ENCODE measurements around the gene STAC3.

The STAC3 gene

GRCh38 chr12:57210461-57210860 is 40.5 kb downstream of the STAC3 start:
- no peak overlapping the region for H3K4me3 ChIP-seq (ENCODE audit: low read depth, low read length)
- H3K36me3 ChIP-seq (ENCODE audit: control insufficient read depth, insufficient read depth, low read length): peaks cover 64% of the 10 kb centered on the region
- H3K4me1 ChIP-seq (ENCODE audit: control insufficient read depth, insufficient read depth, low read length): peaks cover 10% of the 10 kb centered on the region
- H3K27me3 ChIP-seq (ENCODE audit: control insufficient read depth, insufficient read depth, low read length): peaks cover 19% of the 10 kb centered on the region
- no peaks in the 10 kb centered on the region for H3K9me3 ChIP-seq (ENCODE audit: control insufficient read depth, insufficient read depth, low read length)
- no peak overlapping the region for H3K9ac ChIP-seq (ENCODE audit: low read depth, low read length)

- Histone ChIP-seq H3K9me3 (ENCODE audit: control insufficient read depth, insufficient read depth, low read length) (no peaks in the 10 kb centered on the region), H3K9ac (ENCODE audit: low read depth, low read length) (no peak overlapping the region), H3K4me3 (ENCODE audit: low read depth, low read length) (no peak overlapping the region), H3K27me3 (ENCODE audit: control insufficient read depth, insufficient read depth, low read length) (peaks cover 14% of the 10 kb centered on the region), H3K4me1 (ENCODE audit: control insufficient read depth, insufficient read depth, low read length) (peaks cover 9% of the 10 kb centered on the region), H3K36me3 (ENCODE audit: control insufficient read depth, insufficient read depth, low read length) (peaks cover 70% of the 10 kb centered on the region)
Observed at GRCh38 chr12:57209916-57210315, 41.1 kb downstream of the STAC3 start.

- no peak overlapping the region for H3K9ac ChIP-seq (ENCODE audit: low read depth, low read length)
- no peaks in the 10 kb centered on the region for H3K9me3 ChIP-seq (ENCODE audit: control insufficient read depth, insufficient read depth, low read length)
- no peak overlapping the region for H3K4me3 ChIP-seq (ENCODE audit: low read depth, low read length)
- H3K36me3 ChIP-seq (ENCODE audit: control insufficient read depth, insufficient read depth, low read length): peaks cover 81% of the 10 kb centered on the region
- peaks cover 4% of the 10 kb centered on the region for H3K27me3 ChIP-seq (ENCODE audit: control insufficient read depth, insufficient read depth, low read length)
- H3K4me1 ChIP-seq (ENCODE audit: control insufficient read depth, insufficient read depth, low read length): peaks cover 4% of the 10 kb centered on the region
Observed at GRCh38 chr12:57208631-57209282, 42.2 kb downstream of the STAC3 start.

GRCh38 chr12:57207731-57208630 is 43.0 kb downstream of the STAC3 start:
- Histone ChIP-seq H3K4me1 (ENCODE audit: control insufficient read depth, insufficient read depth, low read length) (no peaks in the 10 kb centered on the region), H3K9ac (ENCODE audit: low read depth, low read length) (no peak overlapping the region), H3K27me3 (ENCODE audit: control insufficient read depth, insufficient read depth, low read length) (no peaks in the 10 kb centered on the region), H3K36me3 (ENCODE audit: control insufficient read depth, insufficient read depth, low read length) (peaks cover 89% of the 10 kb centered on the region), H3K9me3 (ENCODE audit: control insufficient read depth, insufficient read depth, low read length) (no peaks in the 10 kb centered on the region), H3K4me3 (ENCODE audit: low read depth, low read length) (no peak overlapping the region)

- Histone ChIP-seq H3K9me3 (ENCODE audit: control insufficient read depth, insufficient read depth, low read length) (no peaks in the 10 kb centered on the region), H3K36me3 (ENCODE audit: control insufficient read depth, insufficient read depth, low read length) (peaks cover 91% of the 10 kb centered on the region), H3K9ac (ENCODE audit: low read depth, low read length) (no peak overlapping the region), H3K4me3 (ENCODE audit: low read depth, low read length) (no peak overlapping the region), H3K27me3 (ENCODE audit: control insufficient read depth, insufficient read depth, low read length) (no peaks in the 10 kb centered on the region), H3K4me1 (ENCODE audit: control insufficient read depth, insufficient read depth, low read length) (no peaks in the 10 kb centered on the region)
Observed at GRCh38 chr12:57205931-57206330, 45.1 kb downstream of the STAC3 start.

- Histone ChIP-seq H3K9me3 (ENCODE audit: control insufficient read depth, insufficient read depth, low read length) (no peaks in the 10 kb centered on the region), H3K4me3 (ENCODE audit: low read depth, low read length) (no peak overlapping the region), H3K4me1 (ENCODE audit: control insufficient read depth, insufficient read depth, low read length) (no peaks in the 10 kb centered on the region), H3K9ac (ENCODE audit: low read depth, low read length) (no peak overlapping the region), H3K36me3 (ENCODE audit: control insufficient read depth, insufficient read depth, low read length) (peaks cover 90% of the 10 kb centered on the region), H3K27me3 (ENCODE audit: control insufficient read depth, insufficient read depth, low read length) (no peaks in the 10 kb centered on the region)
Observed at GRCh38 chr12:57205186-57205585, 45.8 kb downstream of the STAC3 start.

- no peak overlapping the region for H3K9ac ChIP-seq (ENCODE audit: low read depth, low read length)
- H3K4me3 ChIP-seq (ENCODE audit: low read depth, low read length): no peak overlapping the region
- H3K9me3 ChIP-seq (ENCODE audit: control insufficient read depth, insufficient read depth, low read length): no peaks in the 10 kb centered on the region
- H3K36me3 ChIP-seq (ENCODE audit: control insufficient read depth, insufficient read depth, low read length): peaks cover 89% of the 10 kb centered on the region
- no peaks in the 10 kb centered on the region for H3K4me1 ChIP-seq (ENCODE audit: control insufficient read depth, insufficient read depth, low read length)
- H3K27me3 ChIP-seq (ENCODE audit: control insufficient read depth, insufficient read depth, low read length): no peaks in the 10 kb centered on the region
Observed at GRCh38 chr12:57204454-57204853, 46.5 kb downstream of the STAC3 start.

- Histone ChIP-seq H3K4me1 (ENCODE audit: control insufficient read depth, insufficient read depth, low read length) (no peaks in the 10 kb centered on the region), H3K9ac (ENCODE audit: low read depth, low read length) (no peak overlapping the region), H3K9me3 (ENCODE audit: control insufficient read depth, insufficient read depth, low read length) (no peaks in the 10 kb centered on the region), H3K4me3 (ENCODE audit: low read depth, low read length) (no peak overlapping the region), H3K27me3 (ENCODE audit: control insufficient read depth, insufficient read depth, low read length) (no peaks in the 10 kb centered on the region), H3K36me3 (ENCODE audit: control insufficient read depth, insufficient read depth, low read length) (peaks cover 89% of the 10 kb centered on the region)
Observed at GRCh38 chr12:57203791-57204190, 47.2 kb downstream of the STAC3 start.

- Histone ChIP-seq H3K27me3 (ENCODE audit: control insufficient read depth, insufficient read depth, low read length) (no peaks in the 10 kb centered on the region), H3K4me1 (ENCODE audit: control insufficient read depth, insufficient read depth, low read length) (no peaks in the 10 kb centered on the region), H3K36me3 (ENCODE audit: control insufficient read depth, insufficient read depth, low read length) (peaks cover 90% of the 10 kb centered on the region), H3K9ac (ENCODE audit: low read depth, low read length) (no peak overlapping the region), H3K4me3 (ENCODE audit: low read depth, low read length) (no peak overlapping the region), H3K9me3 (ENCODE audit: control insufficient read depth, insufficient read depth, low read length) (no peaks in the 10 kb centered on the region)
Observed at GRCh38 chr12:57203201-57203600, 47.8 kb downstream of the STAC3 start.

GRCh38 chr12:57202321-57202720 is 48.7 kb downstream of the STAC3 start:
- no peaks in the 10 kb centered on the region for H3K27me3 ChIP-seq (ENCODE audit: control insufficient read depth, insufficient read depth, low read length)
- H3K9ac ChIP-seq (ENCODE audit: low read depth, low read length): no peak overlapping the region
- H3K36me3 ChIP-seq (ENCODE audit: control insufficient read depth, insufficient read depth, low read length): peaks cover 90% of the 10 kb centered on the region
- no peaks in the 10 kb centered on the region for H3K4me1 ChIP-seq (ENCODE audit: control insufficient read depth, insufficient read depth, low read length)
- H3K9me3 ChIP-seq (ENCODE audit: control insufficient read depth, insufficient read depth, low read length): no peaks in the 10 kb centered on the region
- H3K4me3 ChIP-seq (ENCODE audit: low read depth, low read length): no peak overlapping the region

- Histone ChIP-seq H3K4me3 (ENCODE audit: low read depth, low read length) (no peak overlapping the region), H3K9me3 (ENCODE audit: control insufficient read depth, insufficient read depth, low read length) (no peaks in the 10 kb centered on the region), H3K27me3 (ENCODE audit: control insufficient read depth, insufficient read depth, low read length) (no peaks in the 10 kb centered on the region), H3K36me3 (ENCODE audit: control insufficient read depth, insufficient read depth, low read length) (peaks cover 96% of the 10 kb centered on the region), H3K4me1 (ENCODE audit: control insufficient read depth, insufficient read depth, low read length) (no peaks in the 10 kb centered on the region), H3K9ac (ENCODE audit: low read depth, low read length) (no peak overlapping the region)
Observed at GRCh38 chr12:57201631-57202030, 49.4 kb downstream of the STAC3 start.

GRCh38 chr12:57201219-57201618 is 49.8 kb downstream of the STAC3 start:
- H3K9me3 ChIP-seq (ENCODE audit: control insufficient read depth, insufficient read depth, low read length): no peaks in the 10 kb centered on the region
- H3K4me3 ChIP-seq (ENCODE audit: low read depth, low read length): no peak overlapping the region
- no peaks in the 10 kb centered on the region for H3K27me3 ChIP-seq (ENCODE audit: control insufficient read depth, insufficient read depth, low read length)
- no peaks in the 10 kb centered on the region for H3K4me1 ChIP-seq (ENCODE audit: control insufficient read depth, insufficient read depth, low read length)
- H3K9ac ChIP-seq (ENCODE audit: low read depth, low read length): no peak overlapping the region
- peaks cover 96% of the 10 kb centered on the region for H3K36me3 ChIP-seq (ENCODE audit: control insufficient read depth, insufficient read depth, low read length)
